ENCODE results near the gene KRTAP4-7. TPM values are rescaled to one million over a fixed set of nuclear protein-coding genes. Genes with fewer than 3 reads are reported as not detected.
"Not testable (repeated sequence)": the region's sequence is repeated elsewhere in the genome, so short reads cannot be mapped to it uniquely, and the experiment has no call there.

KRTAP4-7 gene
- total RNA-seq, 1 experiment from 2014 or later: not detected

DNA sequence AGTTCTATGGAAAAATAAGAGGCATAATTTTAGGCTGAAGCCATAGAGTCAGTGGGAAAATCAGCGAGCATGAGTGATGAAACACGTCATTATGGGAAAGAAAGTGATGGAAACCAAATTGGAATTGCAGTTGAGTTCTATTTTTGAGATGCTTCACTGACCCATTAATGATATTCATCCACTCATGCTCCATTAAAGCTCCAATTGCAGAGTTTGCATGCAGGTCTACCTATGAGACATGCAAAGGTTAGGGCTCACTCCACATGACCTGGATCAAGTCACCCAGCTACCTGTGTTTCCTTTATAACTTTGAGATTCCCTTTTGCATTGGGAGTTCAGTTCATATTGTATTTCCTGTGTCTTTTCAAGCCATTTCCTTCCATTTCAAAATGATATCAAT lies 10.3 kb upstream of the KRTAP4-7 start:
- intact Hi-C loops (cut with micrococcal nuclease; ENCODE audit: unreplicated experiment): no loop called here
- Mint-ChIP-seq H3K36me3 (ENCODE audit: insufficient read depth, unreplicated experiment) (peaks cover 4% of the 10 kb centered on the region), H3K4me1 (ENCODE audit: low read depth, unreplicated experiment) (no peaks in the 10 kb centered on the region), H3K4me3 (ENCODE audit: unreplicated experiment) (no peak overlapping the region), H3K9me3 (ENCODE audit: unreplicated experiment) (peaks cover 17% of the 10 kb centered on the region), H3K27me3 (ENCODE audit: insufficient read depth, unreplicated experiment) (no peaks in the 10 kb centered on the region), H3K27ac (ENCODE audit: unreplicated experiment) (no peak overlapping the region)
- Histone ChIP-seq H3K4me3 (ENCODE audit: low read depth, low read length) (no peak overlapping the region), H3K27me3 (replicated peaks; ENCODE audit: control insufficient read depth, insufficient read depth, low read length) (no peaks in the 10 kb centered on the region), H3K4me1 (no peaks in the 10 kb centered on the region), H3K9me3 (no peaks in the 10 kb centered on the region; the same call in 1 of the 2 replicates), H3K36me3 (ENCODE audit: control insufficient read depth, insufficient read depth, low read length) (no peaks in the 10 kb centered on the region)
- TF ChIP-seq, protein P1, sequence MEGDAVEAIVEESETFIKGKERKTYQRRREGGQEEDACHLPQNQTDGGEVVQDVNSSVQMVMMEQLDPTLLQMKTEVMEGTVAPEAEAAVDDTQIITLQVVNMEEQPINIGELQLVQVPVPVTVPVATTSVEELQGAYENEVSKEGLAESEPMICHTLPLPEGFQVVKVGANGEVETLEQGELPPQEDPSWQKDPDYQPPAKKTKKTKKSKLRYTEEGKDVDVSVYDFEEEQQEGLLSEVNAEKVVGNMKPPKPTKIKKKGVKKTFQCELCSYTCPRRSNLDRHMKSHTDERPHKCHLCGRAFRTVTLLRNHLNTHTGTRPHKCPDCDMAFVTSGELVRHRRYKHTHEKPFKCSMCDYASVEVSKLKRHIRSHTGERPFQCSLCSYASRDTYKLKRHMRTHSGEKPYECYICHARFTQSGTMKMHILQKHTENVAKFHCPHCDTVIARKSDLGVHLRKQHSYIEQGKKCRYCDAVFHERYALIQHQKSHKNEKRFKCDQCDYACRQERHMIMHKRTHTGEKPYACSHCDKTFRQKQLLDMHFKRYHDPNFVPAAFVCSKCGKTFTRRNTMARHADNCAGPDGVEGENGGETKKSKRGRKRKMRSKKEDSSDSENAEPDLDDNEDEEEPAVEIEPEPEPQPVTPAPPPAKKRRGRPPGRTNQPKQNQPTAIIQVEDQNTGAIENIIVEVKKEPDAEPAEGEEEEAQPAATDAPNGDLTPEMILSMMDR (IDR thresholded peaks at IDR 0.05; ENCODE audit: insufficient read depth in 1 of 2, low read depth in 1 of 2, low read length in 1 of 2, severe bottlenecking in 1 of 2, unreplicated experiment in 1 of 2): no peak
- CTCF ChIA-PET: no interaction called here
- DNase-seq: no peak
- BruUV-seq (replicated peaks): no TSS peak
- POLR2A ChIA-PET: no interaction called here

DNA sequence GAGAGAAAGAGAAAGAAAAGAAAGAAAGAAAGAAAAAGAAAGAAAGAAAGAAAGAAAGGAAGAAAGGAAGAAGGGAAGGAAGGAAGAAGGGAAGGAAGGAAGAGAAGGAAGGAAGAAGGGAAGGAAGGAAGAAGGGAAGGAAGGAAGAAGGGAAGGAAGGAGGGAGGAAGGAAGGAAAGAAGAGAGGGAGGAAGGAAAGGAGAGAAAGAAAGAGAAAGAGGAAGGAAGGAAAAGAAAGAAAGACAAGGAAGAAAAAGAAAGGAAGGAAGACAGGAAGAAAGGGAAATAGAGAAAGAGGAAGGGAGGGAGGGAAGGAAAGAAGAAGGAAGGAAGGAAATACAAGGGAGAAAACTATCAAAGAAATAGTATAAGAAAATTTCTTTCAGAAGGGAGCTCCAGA lies 7.2 kb upstream of the KRTAP4-7 start:
- no peaks in the 10 kb centered on the region for H3K27me3 Mint-ChIP-seq (ENCODE audit: insufficient read depth, unreplicated experiment)
- no peak overlapping the region for H3K27ac Mint-ChIP-seq (ENCODE audit: unreplicated experiment)
- no peaks in the 10 kb centered on the region for H3K4me1 Mint-ChIP-seq (ENCODE audit: low read depth, unreplicated experiment)
- CTCF ChIA-PET: no interaction called here
- intact Hi-C loops (cut with micrococcal nuclease; ENCODE audit: unreplicated experiment): no loop called here
- Histone ChIP-seq H3K4me3 (ENCODE audit: low read depth, low read length) (no peak overlapping the region), H3K9me3 (no peaks in the 10 kb centered on the region; the same call in 1 of the 2 replicates), H3K4me1 (no peaks in the 10 kb centered on the region), H3K36me3 (ENCODE audit: control insufficient read depth, insufficient read depth, low read length) (no peaks in the 10 kb centered on the region), H3K27me3 (replicated peaks; ENCODE audit: control insufficient read depth, insufficient read depth, low read length) (no peaks in the 10 kb centered on the region)
- BruUV-seq (replicated peaks): no TSS peak
- POLR2A ChIA-PET: no interaction called here
- no peak overlapping the region for H3K4me3 Mint-ChIP-seq (ENCODE audit: unreplicated experiment)
- TF ChIP-seq, protein P1 (IDR thresholded peaks at IDR 0.05; ENCODE audit: insufficient read depth in 1 of 2, low read depth in 1 of 2, low read length in 1 of 2, severe bottlenecking in 1 of 2, unreplicated experiment in 1 of 2): no peak
- peaks cover 17% of the 10 kb centered on the region for H3K9me3 Mint-ChIP-seq (ENCODE audit: unreplicated experiment)
- peaks cover 4% of the 10 kb centered on the region for H3K36me3 Mint-ChIP-seq (ENCODE audit: insufficient read depth, unreplicated experiment)
- no peak for DNase-seq

DNA sequence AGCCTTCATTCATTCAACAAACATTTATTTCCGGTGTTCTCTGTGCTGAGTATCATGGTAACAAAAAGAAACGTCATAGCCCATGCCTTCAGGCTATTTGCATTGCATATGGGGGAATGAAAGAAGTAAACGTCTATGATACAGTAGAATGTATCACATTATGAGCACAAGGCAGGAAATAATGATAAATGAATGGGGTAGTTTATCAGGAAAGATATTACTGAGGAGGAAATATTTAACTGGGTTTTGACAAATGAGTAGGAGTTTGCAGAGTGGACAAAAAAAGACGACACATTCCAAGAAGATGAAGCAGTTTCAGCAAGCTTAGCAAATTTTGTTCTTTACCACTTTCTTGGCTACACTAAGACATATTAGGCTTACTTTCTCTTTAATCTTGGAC lies 1.3 kb upstream of the KRTAP4-7 start:
- no peaks in the 10 kb centered on the region for H3K27me3 ChIP-seq (replicated peaks; ENCODE audit: control insufficient read depth, insufficient read depth, low read length)
- Mint-ChIP-seq H3K4me3 (ENCODE audit: unreplicated experiment) (no peak overlapping the region), H3K27ac (ENCODE audit: unreplicated experiment) (no peak overlapping the region), H3K27me3 (ENCODE audit: insufficient read depth, unreplicated experiment) (no peaks in the 10 kb centered on the region), H3K36me3 (ENCODE audit: insufficient read depth, unreplicated experiment) (no peaks in the 10 kb centered on the region), H3K4me1 (ENCODE audit: low read depth, unreplicated experiment) (peaks cover 11% of the 10 kb centered on the region), H3K9me3 (ENCODE audit: unreplicated experiment) (no peaks in the 10 kb centered on the region)
- ChIA-PET CTCF (no interaction called here), POLR2A (no interaction called here)
- intact Hi-C loops (cut with micrococcal nuclease; ENCODE audit: unreplicated experiment): no loop called here
- no peaks in the 10 kb centered on the region for H3K4me1 ChIP-seq
- BruUV-seq (replicated peaks): no TSS peak
- TF ChIP-seq, protein P1 (IDR thresholded peaks at IDR 0.05; ENCODE audit: insufficient read depth in 1 of 2, low read depth in 1 of 2, low read length in 1 of 2, severe bottlenecking in 1 of 2, unreplicated experiment in 1 of 2): no peak
- H3K4me3 ChIP-seq (ENCODE audit: low read depth, low read length): no peak overlapping the region
- no peaks in the 10 kb centered on the region for H3K36me3 ChIP-seq (ENCODE audit: control insufficient read depth, insufficient read depth, low read length)
- H3K9me3 ChIP-seq: peaks cover 5% of the 10 kb centered on the region
- no peak for DNase-seq

DNA sequence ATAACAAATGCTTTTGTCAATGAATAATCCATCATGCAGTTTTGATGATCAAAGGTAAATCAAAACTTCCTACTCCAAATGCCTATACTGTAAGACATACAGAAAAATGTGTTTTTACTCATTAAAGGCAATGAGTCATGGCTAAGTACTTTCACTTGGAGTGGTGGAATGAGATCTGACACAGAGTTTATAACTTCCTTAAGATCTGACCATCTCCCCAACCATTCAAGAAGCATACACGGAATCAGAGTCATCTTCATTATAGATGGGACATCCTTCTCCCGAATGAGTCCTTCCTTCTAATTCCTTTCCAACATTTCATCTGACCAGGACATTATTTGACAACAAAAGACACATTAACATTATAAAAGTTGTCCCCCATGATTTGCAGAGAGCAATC lies 523 bp upstream of the KRTAP4-7 start:
- not testable (repeated sequence) for BruUV-seq (replicated peaks)

DNA sequence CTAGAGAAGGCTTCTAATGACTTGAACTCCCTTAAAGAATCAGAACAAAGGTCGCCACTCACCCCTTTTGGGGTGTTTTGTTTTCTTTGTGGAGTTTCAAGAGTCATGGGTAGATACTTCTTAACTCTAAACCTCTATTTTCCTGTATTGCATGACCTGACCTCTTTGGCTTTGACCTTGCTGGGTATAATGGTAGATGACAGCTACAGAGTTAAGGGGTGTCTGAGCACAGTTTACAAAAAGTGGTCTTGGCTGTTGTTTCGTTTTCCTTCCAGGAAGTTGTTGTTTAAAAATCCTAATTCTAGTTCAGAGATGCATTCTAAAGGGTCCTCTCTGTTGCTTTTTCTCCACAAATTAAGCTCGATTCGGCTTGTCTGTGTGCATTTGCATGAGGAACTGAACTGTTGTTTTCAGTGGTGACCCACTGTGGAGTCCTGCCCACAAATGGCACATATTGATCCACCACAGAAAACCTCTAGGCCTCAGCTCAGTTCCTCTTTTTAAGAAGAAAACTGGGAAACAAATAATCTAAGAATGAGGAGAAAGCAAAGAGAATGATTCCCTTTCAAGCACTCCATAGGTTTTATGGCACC lies 4.9 kb downstream of the KRTAP4-7 start:
- H3K36me3 Mint-ChIP-seq (ENCODE audit: insufficient read depth, unreplicated experiment); H3K9me3 ChIP-seq; H3K27ac Mint-ChIP-seq (ENCODE audit: unreplicated experiment); CTCF ChIA-PET; H3K4me1 ChIP-seq; intact Hi-C loops (cut with micrococcal nuclease; ENCODE audit: unreplicated experiment); POLR2A ChIA-PET; DNase-seq; H3K4me3 ChIP-seq (ENCODE audit: low read depth, low read length); H3K27me3 ChIP-seq (replicated peaks; ENCODE audit: control insufficient read depth, insufficient read depth, low read length); H3K27me3 Mint-ChIP-seq (ENCODE audit: insufficient read depth, unreplicated experiment); H3K4me3 Mint-ChIP-seq (ENCODE audit: unreplicated experiment); H3K4me1 Mint-ChIP-seq (ENCODE audit: low read depth, unreplicated experiment); H3K9me3 Mint-ChIP-seq (ENCODE audit: unreplicated experiment); H3K36me3 ChIP-seq (ENCODE audit: control insufficient read depth, insufficient read depth, low read length); BruUV-seq (replicated peaks): not testable (repeated sequence)

More for the DNA sequence above, 523 bp upstream of the KRTAP4-7 start:
- H3K4me1 ChIP-seq; H3K4me3 Mint-ChIP-seq (ENCODE audit: unreplicated experiment); H3K27me3 ChIP-seq (replicated peaks; ENCODE audit: control insufficient read depth, insufficient read depth, low read length); H3K27ac Mint-ChIP-seq (ENCODE audit: unreplicated experiment); CTCF ChIA-PET; intact Hi-C loops (cut with micrococcal nuclease; ENCODE audit: unreplicated experiment); DNase-seq; H3K9me3 ChIP-seq; H3K36me3 ChIP-seq (ENCODE audit: control insufficient read depth, insufficient read depth, low read length); H3K36me3 Mint-ChIP-seq (ENCODE audit: insufficient read depth, unreplicated experiment); H3K27me3 Mint-ChIP-seq (ENCODE audit: insufficient read depth, unreplicated experiment); POLR2A ChIA-PET; H3K9me3 Mint-ChIP-seq (ENCODE audit: unreplicated experiment); H3K4me3 ChIP-seq (ENCODE audit: low read depth, low read length): not testable (repeated sequence)
- peaks cover 13% of the 10 kb centered on the region for H3K4me1 Mint-ChIP-seq (ENCODE audit: low read depth, unreplicated experiment)

Measured in Caco-2 (cell line).